Gastrocnemius medialis (tissue), 4 donors: ENCODE data around the gene YPEL1. TPM values are rescaled to one million over a fixed set of nuclear protein-coding genes. Genes with fewer than 3 reads are reported as not detected.

ENCODE experiments used
- ATAC-seq, 2 donors: fragments of 150-250 bp; one replicate each; pipeline ENCODE4 v1.9.1; 2016
- DNase-seq, 2 donors: peaks; one replicate each; pipeline ENCODE4 v3.0.0-alpha.2; 2019
- H3K27ac ChIP-seq, 4 donors: fragments of 200-600 bp; sonication (generic); 1 replicate in 1 of 4; 2 replicates in 3 of 4; pipeline ENCODE4 v1.5.1; 2016 to 2018; ENCODE audit warnings: mild to moderate bottlenecking in 2 of 4, moderate library complexity in 1 of 4
- H3K27me3 ChIP-seq, 3 donors: fragments of 200-600 bp; sonication (generic) in 2 of 3; 1 replicate in 1 of 3; 2 replicates in 2 of 3; pipeline versions ENCODE4 v1.5.1 to v1.6.0; 2016 to 2019; ENCODE audit warnings: mild to moderate bottlenecking in 1 of 3, moderate library complexity in 1 of 3
- H3K36me3 ChIP-seq, 2 donors: fragments of 200-600 bp; sonication (generic) in 1 of 2; one replicate each; pipeline ENCODE4 v1.5.1; 2017 to 2018
- H3K4me1 ChIP-seq, 2 donors: fragments of 200-600 bp; sonication (generic) in 1 of 2; one replicate each; pipeline ENCODE4 v1.5.1; 2016 to 2017; ENCODE audit warnings: mild to moderate bottlenecking in 2 of 2
- H3K4me3 ChIP-seq, 4 donors: fragments of 200-600 bp; sonication (generic) in 3 of 4; 1 replicate in 1 of 4; 2 replicates in 3 of 4; pipeline ENCODE4 v1.5.1; 2016 to 2019; ENCODE audit warnings: mild to moderate bottlenecking in 2 of 4
- H3K9me3 ChIP-seq, 3 donors: fragments of 200-600 bp; sonication (generic) in 2 of 3; 1 replicate in 1 of 3; 2 replicates in 2 of 3; pipeline ENCODE4 v1.5.1; 2016 to 2019
- CTCF ChIP-seq, 5 experiments: fragments of 450-650 bp in 3 of 5; fragments of 200-600 bp in 2 of 5; sonication (generic) in 2 of 5; IDR thresholded peaks in 4 of 5; conservative IDR thresholded peaks in 1 of 5; 1 replicate in 4 of 5; 2 replicates in 1 of 5; pipeline ENCODE4 v1.5.1; 2016 to 2019; ENCODE audit warnings: antibody characterized with exemption in 5 of 5, mild to moderate bottlenecking in 3 of 5, moderate library complexity in 3 of 5
- POLR2A ChIP-seq, 2 donors: fragments of 450-650 bp; IDR thresholded peaks; one replicate each; pipeline ENCODE4 v1.6.1; 2017; ENCODE audit warnings: antibody characterized with exemption in 2 of 2, mild to moderate bottlenecking in 2 of 2, moderate library complexity in 2 of 2
- in situ Hi-C, 4 donors: fragments of 200-750 bp; cut with MboI; loops; one replicate each; pipeline versions ENCODE4 v1.15.0 to v1.8.0; 2017; ENCODE audit warnings: low sequenced_read_pairs in 4 of 4
- intact Hi-C: fragments of 100-400 bp; cut with DNase I; formaldehyde crosslinking; loops from one replicate; pipeline ENCODE4 v1.15.1; 2023; ENCODE audit warnings: low total_unique reads
- total RNA-seq, 4 donors: library from RNA; depleted of rRNA; stranded (reverse); fragments of >200 nt; gene quantifications; one replicate each; pipeline versions ENCODE4 v1.1.0 to v1.2.3, GENCODE V29; 2016

YPEL1 gene
- 10 to 100 TPM; 23.6 to 42.1 (median 36.4) TPM for total RNA-seq

GRCh38 chr22:21735200-21736083 is at the start of gene YPEL1:
Gene YPEL1 (minus strand): TSS chr22:21735794. CDS start chr22:21710744, 25,050 bp downstream.
- in situ Hi-C loops (loop anchor here in 1 of 4 donors (25.0 kb wide), 1 partner anchor 102 kb away; no protein-coding TSS in a partner anchor), intact Hi-C loops (loop anchor here (1.0 to 2.0 kb wide), 2 partner anchors 21 to 131 kb away; partner anchors contain the start of gene MAPK1)
- DNase-seq = peak; percentile 92 to 96
- Histone ChIP-seq H3K4me1 (peaks cover 9 to 16% of the 10 kb centered on the region in 2 donors), H3K27ac (peak within 1 kb of the TSS; percentile 83 to 91 (median 87)), H3K4me3 (peak within 1 kb of the TSS; percentile 61 to 74 (median 70)), H3K9me3 (no peaks in the 10 kb centered on the region), H3K36me3 (no peaks in the 10 kb centered on the region), H3K27me3 (no peaks in the 10 kb centered on the region)
- ATAC-seq = peak; percentile 86 to 88
- peak; percentile 99 to 100 for TF ChIP-seq POLR2A (IDR thresholded peaks at IDR 0.05)
- peak in 3 of 5 experiments; percentile 12 to 26 (median 14) for TF ChIP-seq CTCF (IDR thresholded peaks at IDR 0.05 in 4 of 5, conservative IDR thresholded peaks at IDR 0.05 in 1 of 5)

GRCh38 chr22:21780259-21780658 is 44.7 kb upstream of the YPEL1 start:
- Histone ChIP-seq H3K4me3 (no peak overlapping the region), H3K9me3 (no peaks in the 10 kb centered on the region), H3K4me1 (peaks cover 0 to 2% of the 10 kb centered on the region in 2 donors), H3K27me3 (no peaks in the 10 kb centered on the region), H3K36me3 (peaks cover 0 to 23% of the 10 kb centered on the region in 2 donors), H3K27ac (no peak overlapping the region)
- intact Hi-C loops (no loop called here), in situ Hi-C loops (no loop called here)
- DNase-seq (no peak), ATAC-seq (no peak)
- TF ChIP-seq POLR2A (IDR thresholded peaks at IDR 0.05) (no peak), CTCF (IDR thresholded peaks at IDR 0.05 in 4 of 5, conservative IDR thresholded peaks at IDR 0.05 in 1 of 5) (no peak)

- Histone ChIP-seq H3K9me3 (no peaks in the 10 kb centered on the region), H3K27me3 (no peaks in the 10 kb centered on the region), H3K36me3 (peaks cover 0 to 18% of the 10 kb centered on the region in 2 donors), H3K4me1 (peaks cover 5 to 8% of the 10 kb centered on the region in 2 donors), H3K27ac (no peak overlapping the region), H3K4me3 (no peak overlapping the region)
- DNase-seq = no peak
- in situ Hi-C loops = no loop called here
- no peak for ATAC-seq
- intact Hi-C loops = loop anchor here (10.0 kb wide), 1 partner anchor 155 kb away; no protein-coding TSS in a partner anchor
- no peak for TF ChIP-seq CTCF (IDR thresholded peaks at IDR 0.05 in 4 of 5, conservative IDR thresholded peaks at IDR 0.05 in 1 of 5)
- TF ChIP-seq POLR2A (IDR thresholded peaks at IDR 0.05) = no peak
Observed at GRCh38 chr22:21779444-21779843, 43.9 kb upstream of the YPEL1 start.

- H3K9me3 ChIP-seq = no peaks in the 10 kb centered on the region
- H3K27ac ChIP-seq = no peak overlapping the region
- H3K27me3 ChIP-seq = no peaks in the 10 kb centered on the region
- peaks cover 5 to 8% of the 10 kb centered on the region in 2 donors for H3K4me1 ChIP-seq
- H3K36me3 ChIP-seq = peaks cover 0 to 18% of the 10 kb centered on the region in 2 donors
- DNase-seq (no peak), ATAC-seq (no peak)
- intact Hi-C loops = loop anchor here (10.0 kb wide), 1 partner anchor 156 kb away; no protein-coding TSS in a partner anchor
- no peak overlapping the region for H3K4me3 ChIP-seq
- in situ Hi-C loops = no loop called here
- TF ChIP-seq POLR2A (IDR thresholded peaks at IDR 0.05) = no peak
Observed at GRCh38 chr22:21778705-21779363, 43.2 kb upstream of the YPEL1 start.

- peaks cover 2 to 54% of the 10 kb centered on the region in 2 donors for H3K36me3 ChIP-seq
- H3K27ac ChIP-seq = no peak overlapping the region
- ATAC-seq (no peak), DNase-seq (no peak)
- in situ Hi-C loops (no loop called here), intact Hi-C loops (loop anchor here (10.0 kb wide), 1 partner anchor 163 kb away; no protein-coding TSS in a partner anchor)
- no peak overlapping the region for H3K4me3 ChIP-seq
- no peaks in the 10 kb centered on the region for H3K27me3 ChIP-seq
- H3K9me3 ChIP-seq = no peaks in the 10 kb centered on the region
- H3K4me1 ChIP-seq = peaks cover 5 to 8% of the 10 kb centered on the region in 2 donors
- no peak for TF ChIP-seq POLR2A (IDR thresholded peaks at IDR 0.05)
- TF ChIP-seq CTCF (IDR thresholded peaks at IDR 0.05 in 4 of 5, conservative IDR thresholded peaks at IDR 0.05 in 1 of 5) = no peak
Observed at GRCh38 chr22:21771631-21771976, 36.0 kb upstream of the YPEL1 start.
